Prostate gland (tissue), 2 donors: ENCODE measurements around the gene FERMT1.

Source experiments
- CTCF ChIP-seq, 4 experiments: fragments of 200-600 bp in 2 of 4; fragments of 450-650 bp in 2 of 4; sonication (generic) in 2 of 4; IDR thresholded peaks; 1 replicate in 3 of 4; 2 replicates in 1 of 4; pipeline ENCODE4 v1.5.1; 2016 to 2019; ENCODE audit warnings: antibody characterized with exemption in 4 of 4, mild to moderate bottlenecking in 2 of 4, moderate library complexity in 2 of 4
- POLR2AphosphoS5 ChIP-seq: sonication (generic); formaldehyde crosslinking; IDR thresholded peaks from one replicate; pipeline ENCODE4 v1.6.1; 2017; ENCODE audit warnings: antibody characterized with exemption

DNA sequence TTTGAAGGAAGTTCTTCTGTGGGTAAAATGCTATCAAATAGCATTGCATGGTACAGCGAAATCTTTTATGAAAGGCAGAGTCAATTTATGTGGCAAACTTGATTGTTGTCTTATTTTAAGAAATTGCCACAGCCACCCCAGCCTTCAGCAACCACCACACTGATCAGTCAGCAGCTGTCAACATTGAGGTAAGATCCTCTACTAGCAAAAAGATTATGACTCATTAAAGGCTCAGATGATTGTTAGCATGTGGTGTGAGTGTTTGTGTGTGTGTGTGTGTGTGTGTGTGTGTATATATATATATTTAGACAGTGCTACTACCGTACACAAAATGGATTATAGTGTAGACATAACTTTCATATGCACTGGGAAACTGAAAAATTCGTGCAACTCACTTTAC is 96.8 kb downstream of the FERMT1 start:
- TF ChIP-seq CTCF (IDR thresholded peaks at IDR 0.05) (no peak), POLR2AphosphoS5 (no peak)
